HepG2 (cell line): ENCODE results near the gene SLC4A8. TPM values are rescaled to one million over a fixed set of nuclear protein-coding genes. Genes with fewer than 3 reads are reported as not detected.

Experiments
- ARID5B ChIP-seq: IDR thresholded peaks from 2 replicates; pipeline ENCODE4 v1.4.0; 2020; ENCODE audit warnings: mild to moderate bottlenecking, missing genetic modification reagents
- E2F1 ChIP-seq: sonication (generic); formaldehyde crosslinking; IDR thresholded peaks from 2 replicates; pipeline ENCODE4 v1.5.0; 2020; ENCODE audit warnings: missing genetic modification reagents
- EEA1 ChIP-seq: sonication (generic); formaldehyde crosslinking; IDR thresholded peaks from 2 replicates; pipeline ENCODE4 v1.5.1; 2020; ENCODE audit warnings: mild to moderate bottlenecking, missing genetic modification reagents, borderline replicate concordance
- FLYWCH1 ChIP-seq: sonication (generic); formaldehyde crosslinking; IDR thresholded peaks from 2 replicates; pipeline ENCODE4 v1.8.1; 2023; ENCODE audit warnings: mild to moderate bottlenecking, missing genetic modification reagents
- RXRB ChIP-seq: IDR thresholded peaks from 2 replicates; pipeline ENCODE4 v1.6.1; 2016; ENCODE audit warnings: borderline replicate concordance, missing genetic modification reagents, missing compliant biosample characterization
- SOX6 ChIP-seq, 2 experiments: fragments of 450-650 bp in 1 of 2; sonication (generic) in 1 of 2; formaldehyde crosslinking in 1 of 2; IDR thresholded peaks; 2 replicates each; pipeline versions ENCODE4 v1.4.0 to v1.6.1; 2017 to 2020; ENCODE audit warnings: antibody characterized with exemption in 1 of 2, mild to moderate bottlenecking in 1 of 2, missing genetic modification reagents in 1 of 2
- TFDP2 ChIP-seq: sonication (generic); formaldehyde crosslinking; IDR thresholded peaks from 2 replicates; pipeline ENCODE4 v1.4.0; 2020; ENCODE audit warnings: missing genetic modification reagents
- THRA ChIP-seq: sonication (generic); formaldehyde crosslinking; IDR thresholded peaks from 2 replicates; pipeline ENCODE4 v1.4.0; 2020; ENCODE audit warnings: missing genetic modification reagents, borderline replicate concordance
- TMF1 ChIP-seq: sonication (generic); formaldehyde crosslinking; IDR thresholded peaks from 2 replicates; pipeline ENCODE4 v1.8.1; 2022; ENCODE audit warnings: low read depth, missing genetic modification reagents
- USF2 ChIP-seq, 2 experiments: sonication (generic) in 1 of 2; formaldehyde crosslinking in 1 of 2; IDR thresholded peaks; 2 replicates each; pipeline versions ENCODE4 v1.5.1 to v1.6.1; 2011 to 2020; ENCODE audit warnings: borderline replicate concordance in 1 of 2, low read depth in 1 of 2, low read length in 1 of 2, mild to moderate bottlenecking in 1 of 2, missing genetic modification reagents in 1 of 2, moderate library complexity in 1 of 2
- YY1 ChIP-seq: IDR thresholded peaks from 2 replicates; pipeline ENCODE4 v1.6.1; 2011; ENCODE audit warnings: low read length, low read depth, moderate library complexity, mild to moderate bottlenecking; ENCODE audit not compliant: insufficient read depth, insufficient replicate concordance
- ZEB1 ChIP-seq: IDR thresholded peaks from 2 replicates; pipeline ENCODE4 v1.6.1; 2012; ENCODE audit warnings: mild to moderate bottlenecking, low read depth, inconsistent platforms; ENCODE audit not compliant: insufficient replicate concordance
- ZNF18 ChIP-seq: sonication (generic); formaldehyde crosslinking; IDR thresholded peaks from 2 replicates; pipeline ENCODE4 v1.8.0; 2022; ENCODE audit warnings: mild to moderate bottlenecking, missing genetic modification reagents; ENCODE audit not compliant: insufficient replicate concordance
- ZNF292 ChIP-seq: sonication (generic); formaldehyde crosslinking; IDR thresholded peaks from 2 replicates; pipeline ENCODE4 v1.8.1; 2022; ENCODE audit warnings: mild to moderate bottlenecking, low read depth, missing genetic modification reagents, borderline replicate concordance
- ZNF317 ChIP-seq: sonication (generic); formaldehyde crosslinking; IDR thresholded peaks from 2 replicates; pipeline ENCODE4 v1.5.0; 2020; ENCODE audit warnings: mild to moderate bottlenecking, missing genetic modification reagents
- ZNF343 ChIP-seq: sonication (generic); formaldehyde crosslinking; IDR thresholded peaks from 2 replicates; pipeline ENCODE4 v1.4.0; 2020; ENCODE audit warnings: mild to moderate bottlenecking, missing genetic modification reagents
- ZNF775 ChIP-seq: sonication (generic); formaldehyde crosslinking; IDR thresholded peaks from 2 replicates; pipeline ENCODE4 v1.4.0; 2020; ENCODE audit warnings: missing genetic modification reagents, mild to moderate bottlenecking, moderate library complexity, borderline replicate concordance
- polyA plus RNA-seq, 8 experiments: library from polyadenylated mRNA; depleted of rRNA in 3 of 8; stranded (reverse) in 7 of 8; unstranded in 1 of 8; fragments of >200 nt; fragmentation: Illumina TruSeq in 4 of 8; extraction: Trizol in 4 of 8; gene quantifications; 2 replicates each; pipeline versions ENCODE4 v1.2.1 to v1.2.3, GENCODE V29; 2011 to 2016; ENCODE audit warnings: low read depth in 4 of 8, missing spikeins in 1 of 8, mixed read lengths in 1 of 8; ENCODE audit not compliant: insufficient read depth in 1 of 8
- total RNA-seq, 5 experiments: library from RNA; depleted of rRNA; stranded (reverse); fragments of >200 nt; fragmentation: Illumina TruSeq; extraction: Trizol; gene quantifications; 2 replicates each; pipeline ENCODE4 v1.2.3, GENCODE V29; 2016; ENCODE audit warnings: low read depth in 1 of 5

SLC4A8 gene
- total and polyA plus RNA-seq, 2 of the 13 experiments (the other 11 are each of a cell fraction or from before 2014, with no cell fraction given), result under 0.01 to 0.07 TPM

GRCh38 chr12:51460519-51460918 is 35.9 kb downstream of the SLC4A8 start (continued):
- TF ChIP-seq ARID5B (0 out of 2 replicates have a peak, but pooled peaks have one; percentile 8), ZNF18 (CRISPR knock-in tag) (no peak), THRA (CRISPR knock-in tag) (no peak), ZEB1 (no peak), EEA1 (CRISPR knock-in tag) (no peak), FLYWCH1 (CRISPR knock-in tag) (no peak), TFDP2 (CRISPR knock-in tag) (no peak), USF2 (IDR thresholded peaks at IDR 0.05; ENCODE audit: low read depth, low read length) (no peak), USF2 (CRISPR knock-in tag; IDR thresholded peaks at IDR 0.05; ENCODE audit: borderline replicate concordance) (no peak), SOX6 (IDR thresholded peaks at IDR 0.05) (no peak), SOX6 (CRISPR knock-in tag; IDR thresholded peaks at IDR 0.05) (0 out of 2 replicates have a peak, but pooled peaks have one; percentile 11), E2F1 (CRISPR knock-in tag) (no peak), TMF1 (CRISPR knock-in tag) (no peak), ZNF343 (CRISPR knock-in tag) (no peak), ZNF317 (CRISPR knock-in tag) (no peak), ZNF775 (no peak), RXRB (CRISPR knock-in tag) (no peak), ZNF292 (no peak), YY1 (no peak)
